NCI-H524 (cell line): ENCODE measurements around the gene IGSF3.
"Not testable (repeated sequence)": the region's sequence is repeated elsewhere in the genome, so short reads cannot be mapped to it uniquely, and the experiment has no call there.

Experiments
- DNase-seq, 2 experiments: peaks; one replicate each; lab custom pipeline; 2025; lab: John Stamatoyannopoulos, UW

IGSF3 gene

GRCh38 chr1:116663821-116664220 lies 3.7 kb downstream of the IGSF3 start:
- DNase-seq: no peak

GRCh38 chr1:116661633-116662032 lies 5.9 kb downstream of the IGSF3 start:
- peak in 1 of 2 experiments; percentile 33 for DNase-seq

GRCh38 chr1:116658645-116659044 lies 8.9 kb downstream of the IGSF3 start:
- DNase-seq: not testable (repeated sequence)

DNA sequence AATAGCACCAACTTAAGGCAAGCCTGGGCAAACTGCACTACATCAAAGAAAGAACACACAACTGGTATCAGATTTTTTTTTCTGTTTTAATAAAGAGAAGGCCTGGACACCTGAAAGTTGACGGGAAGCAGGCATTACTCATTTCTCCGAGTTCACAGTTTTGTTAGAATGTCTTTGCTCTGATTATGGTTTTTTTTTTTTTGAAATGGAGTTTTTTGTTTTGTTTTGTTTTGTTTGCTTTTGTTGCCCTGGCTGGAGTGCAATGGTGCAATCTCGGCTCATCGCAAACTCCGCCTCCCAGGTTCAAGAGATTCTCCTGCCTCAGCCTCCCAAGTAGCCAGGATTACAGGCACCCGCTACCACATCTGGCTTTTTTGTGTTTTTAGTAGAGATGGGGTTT lies 9.7 kb downstream of the IGSF3 start:
- DNase-seq: not testable (repeated sequence)

DNA sequence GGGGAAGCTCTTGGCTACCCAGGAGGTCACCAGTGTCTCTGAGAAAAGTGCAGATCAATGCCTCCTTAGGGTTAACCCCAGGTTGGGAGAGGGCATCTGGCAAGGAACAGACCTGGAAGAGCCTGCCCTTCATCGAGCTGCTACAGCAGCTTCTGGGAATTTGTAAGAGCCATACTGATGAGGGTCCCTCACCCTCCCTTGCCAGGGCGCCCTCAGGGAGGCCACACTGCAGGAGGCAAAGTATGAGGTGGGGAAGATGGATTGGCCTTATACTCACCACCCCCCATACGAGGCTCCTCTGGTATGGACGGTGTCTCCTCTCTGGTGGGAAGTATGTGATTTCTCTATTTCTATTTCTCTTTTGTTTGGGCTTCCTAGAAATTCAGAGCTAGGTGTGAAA lies 13.2 kb downstream of the IGSF3 start:
- DNase-seq: no peak

GRCh38 chr1:116652598-116652997 lies 14.9 kb downstream of the IGSF3 start:
- DNase-seq: not testable (repeated sequence)

DNA sequence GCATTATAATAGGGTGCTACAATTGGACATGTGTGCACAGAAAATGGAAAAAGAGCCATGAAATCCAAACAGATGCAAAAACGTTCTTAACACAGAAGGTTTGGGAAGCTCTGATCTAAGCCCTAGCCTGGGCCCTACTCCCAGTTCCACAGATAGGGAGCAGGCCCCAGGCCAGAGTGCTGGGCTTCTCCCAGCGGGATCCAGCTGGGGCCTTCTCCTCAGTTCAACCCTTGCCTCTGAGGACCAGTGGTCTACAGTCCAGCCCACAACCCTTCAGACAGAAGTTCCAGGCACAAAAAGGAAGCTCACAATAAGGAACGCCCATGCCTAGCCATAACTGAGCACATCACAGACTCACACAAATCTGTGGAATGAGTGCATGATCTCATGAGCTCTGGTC lies 16.8 kb downstream of the IGSF3 start:
- DNase-seq: not testable (repeated sequence)

DNA sequence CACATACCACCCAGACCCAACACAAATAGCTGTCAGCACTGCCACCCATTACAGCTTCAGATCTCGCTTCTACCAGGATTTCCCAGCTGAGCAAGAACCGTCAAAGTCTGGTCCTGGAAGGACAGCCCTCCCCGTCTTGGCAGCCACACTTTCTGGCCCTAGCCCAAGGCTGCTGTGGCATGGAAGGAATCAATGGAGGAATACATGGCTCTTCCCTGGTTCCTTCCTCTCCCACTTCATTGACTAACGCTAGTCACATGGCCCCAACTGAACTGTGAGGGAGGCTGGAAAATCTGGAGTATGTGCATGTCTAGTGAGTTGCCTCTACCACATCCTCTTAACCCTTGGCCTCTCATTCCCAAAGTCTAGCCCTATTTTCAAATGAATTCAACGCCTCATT lies 18.5 kb downstream of the IGSF3 start:
- not testable (repeated sequence) for DNase-seq

DNA sequence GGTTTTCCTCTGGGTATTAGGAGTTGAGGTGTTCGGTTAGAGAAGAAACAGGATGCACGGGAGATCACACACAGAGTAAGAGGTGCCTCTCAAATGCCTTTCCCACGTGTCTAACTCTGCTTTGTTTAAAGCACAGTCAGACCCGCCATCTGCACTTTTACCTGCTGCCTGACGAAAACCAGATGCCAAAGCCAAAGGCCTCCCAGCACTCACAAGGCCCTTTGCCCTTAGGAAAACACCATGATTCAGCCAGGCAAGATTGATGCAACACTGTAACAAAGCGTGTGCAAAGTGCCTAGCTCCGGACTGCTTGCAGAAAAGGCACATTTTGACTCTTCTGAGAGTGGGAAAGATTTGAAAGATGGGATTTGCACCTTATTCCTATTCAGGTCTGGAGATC lies 19.2 kb downstream of the IGSF3 start:
- DNase-seq: peak in 1 of 2 experiments; percentile 59

GRCh38 chr1:116647186-116647585 lies 20.3 kb downstream of the IGSF3 start:
- DNase-seq: not testable (repeated sequence)

DNA sequence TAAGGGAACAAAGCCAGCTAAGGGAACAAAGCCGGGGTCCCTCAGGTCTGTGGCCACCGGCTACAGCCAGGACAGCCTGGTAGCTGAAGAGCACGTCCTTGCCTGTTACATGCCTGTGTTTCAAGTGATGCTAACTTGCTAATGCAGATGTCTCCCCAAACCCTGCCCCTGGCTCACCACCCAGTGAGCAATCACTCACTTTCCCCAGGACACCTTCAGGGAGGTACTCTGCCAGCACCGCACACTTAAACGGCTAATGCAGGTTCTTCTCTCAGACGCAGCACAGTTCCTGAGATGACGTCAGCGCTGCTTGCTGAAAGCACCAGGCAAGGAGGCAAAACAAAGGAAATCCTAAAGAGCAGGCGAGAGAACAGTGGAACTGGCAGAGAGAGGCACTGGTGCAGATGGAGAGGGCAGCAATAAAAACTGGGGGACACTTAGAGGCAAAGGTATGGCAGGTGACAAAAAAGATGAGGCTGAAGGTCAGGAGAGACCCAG lies 20.8 kb downstream of the IGSF3 start:
- DNase-seq: not testable (repeated sequence)

DNA sequence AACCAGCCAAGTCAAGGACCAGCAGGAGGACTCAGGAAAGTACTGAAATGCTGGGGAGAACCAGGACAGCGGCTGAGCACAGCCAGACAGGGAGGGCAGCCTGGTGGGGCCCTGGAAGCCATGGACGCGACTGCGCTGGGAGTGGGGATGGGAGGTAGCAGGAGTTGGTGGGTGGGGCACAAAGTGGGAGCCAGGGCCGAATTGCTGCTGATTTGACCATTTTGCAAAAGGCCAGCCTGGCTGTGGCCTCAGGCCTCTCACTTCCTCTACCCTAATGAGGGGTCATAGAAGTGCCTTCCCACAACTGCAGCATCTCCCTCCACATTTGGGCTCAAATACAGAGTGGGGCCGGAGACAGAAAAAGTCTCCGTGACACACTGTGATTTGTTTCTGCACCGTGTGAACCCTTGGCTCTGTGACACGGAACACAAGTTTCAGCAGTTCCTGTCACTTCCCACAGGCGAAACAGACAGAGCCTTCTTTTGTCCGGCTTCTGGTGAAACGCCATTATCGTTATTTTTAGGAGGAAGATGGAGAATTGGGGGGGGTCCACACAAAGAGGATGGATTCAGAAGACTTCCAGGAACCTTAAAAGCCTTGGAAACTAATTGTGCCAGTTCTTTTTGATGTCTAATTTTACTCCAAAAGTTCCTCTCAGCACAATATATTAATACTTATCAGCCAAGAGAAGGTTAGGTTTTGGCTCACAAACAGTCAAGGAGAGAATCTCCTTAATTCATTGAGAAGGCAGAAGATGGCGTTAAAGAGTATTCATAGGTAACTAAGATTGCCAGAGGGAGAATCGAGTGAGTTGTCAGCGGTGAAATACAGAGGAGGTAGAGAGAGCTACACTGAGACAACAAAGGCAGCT lies 21.5 kb downstream of the IGSF3 start:
- not testable (repeated sequence) for DNase-seq

DNA sequence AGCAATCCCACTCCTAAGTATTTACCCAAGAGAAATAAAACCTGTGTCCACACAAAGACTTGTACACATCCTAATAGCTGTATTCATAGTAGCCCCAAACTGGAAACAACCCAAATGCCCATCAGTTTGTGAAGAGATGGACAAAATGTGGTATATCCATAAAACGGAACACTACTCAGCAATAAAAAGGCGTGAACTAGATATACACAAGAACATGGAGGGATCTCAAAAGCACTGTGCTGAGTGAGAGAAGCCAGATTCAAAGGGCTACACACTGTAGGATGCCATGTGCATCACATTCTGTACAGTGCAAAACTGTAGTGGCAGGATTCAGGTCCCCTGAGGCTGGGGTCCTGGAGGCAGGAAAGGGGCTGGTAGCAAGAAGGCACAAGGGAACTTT lies 22.5 kb downstream of the IGSF3 start:
- DNase-seq: not testable (repeated sequence)

GRCh38 chr1:116644096-116644495 lies 23.4 kb downstream of the IGSF3 start:
- not testable (repeated sequence) for DNase-seq

- DNase-seq: not testable (repeated sequence)
These were observed 24.2 kb downstream of the IGSF3 start for GRCh38 chr1:116643281-116643751.

GRCh38 chr1:116642311-116643280 lies 24.9 kb downstream of the IGSF3 start:
- DNase-seq: peak; percentile 17 to 74

GRCh38 chr1:116637583-116637982 lies 29.9 kb downstream of the IGSF3 start:
- DNase-seq: not testable (repeated sequence)

DNA sequence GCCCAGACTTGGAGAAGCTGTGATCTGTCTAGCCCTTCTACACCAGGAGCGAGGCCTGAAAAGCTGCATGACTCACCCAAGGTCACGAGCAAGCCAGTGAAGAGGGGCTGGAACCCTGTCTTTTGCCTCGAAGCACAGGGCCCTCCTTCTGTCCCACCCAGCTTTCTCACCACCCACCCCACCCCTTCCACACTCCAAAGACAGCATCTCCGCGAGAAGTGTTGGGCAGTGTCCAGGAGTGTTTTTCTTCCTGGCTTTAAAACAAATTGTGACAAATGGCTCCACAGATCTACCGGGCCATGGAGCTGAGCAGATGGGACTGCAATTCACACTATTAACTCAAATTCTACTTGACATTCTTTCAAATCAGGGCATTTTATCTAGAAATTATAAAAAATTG lies 30.9 kb downstream of the IGSF3 start:
- DNase-seq: not testable (repeated sequence)

DNA sequence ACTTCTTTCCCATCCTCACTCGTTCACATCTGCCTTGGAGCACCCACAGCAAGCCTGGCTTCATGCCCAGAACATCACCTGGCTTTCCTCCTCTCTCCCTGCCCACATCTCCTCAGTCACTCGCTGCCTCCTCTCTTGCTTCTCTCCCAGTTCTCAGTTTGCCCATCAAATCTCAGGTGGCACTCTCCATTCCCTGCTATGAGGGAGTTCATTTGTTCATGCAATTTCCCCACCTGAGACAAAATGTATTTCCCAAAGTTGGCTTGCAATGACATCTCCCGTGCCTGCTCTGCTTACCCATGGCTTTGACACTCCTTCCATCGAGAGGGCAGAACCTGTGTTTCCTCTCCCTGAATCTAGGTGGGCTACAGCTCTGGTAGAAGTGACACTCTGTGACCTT lies 33.1 kb downstream of the IGSF3 start:
- not testable (repeated sequence) for DNase-seq

DNA sequence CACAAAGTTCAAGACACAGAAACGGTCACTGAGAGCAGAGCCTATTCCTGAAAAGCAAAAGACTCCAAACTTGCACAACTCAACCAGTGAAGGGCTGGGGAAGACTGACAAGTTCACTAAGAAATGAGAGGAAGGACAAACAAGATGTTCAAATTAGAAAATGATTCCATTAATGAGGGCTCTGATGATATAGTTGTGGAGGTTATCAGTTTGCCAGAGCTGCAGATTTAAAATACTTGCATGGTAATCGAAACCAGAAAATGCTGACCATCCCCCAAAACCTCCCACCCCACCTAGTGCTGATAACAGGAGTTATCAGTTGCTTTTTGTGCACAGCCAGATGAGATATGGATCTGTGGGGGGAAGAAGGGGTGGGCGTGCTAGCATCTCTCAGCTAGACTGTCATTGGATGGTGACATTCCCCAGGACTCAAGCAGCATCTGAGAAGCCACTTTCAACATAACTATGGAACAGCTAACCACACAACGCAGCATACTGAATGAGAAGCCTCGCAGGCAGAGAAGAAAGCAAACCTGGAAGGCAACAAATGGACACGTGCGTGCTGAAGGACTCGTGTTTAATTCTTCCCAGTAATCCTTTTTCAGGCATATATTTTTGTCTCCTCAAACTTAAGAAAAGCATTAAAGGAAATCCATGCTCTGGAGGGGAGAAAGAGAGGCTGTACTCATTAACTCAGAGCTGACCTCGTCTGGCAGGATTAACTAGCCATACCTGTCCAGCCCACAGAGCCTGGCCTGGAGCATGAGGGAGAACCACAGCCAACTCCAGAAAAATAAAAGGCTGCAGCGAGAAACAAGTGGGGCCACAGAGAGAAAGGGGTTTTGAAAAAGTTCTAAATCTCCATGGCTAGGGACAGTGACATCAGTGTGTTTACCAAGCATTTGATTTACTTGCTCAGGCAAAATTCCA lies 35.3 kb downstream of the IGSF3 start:
- not testable (repeated sequence) for DNase-seq

DNA sequence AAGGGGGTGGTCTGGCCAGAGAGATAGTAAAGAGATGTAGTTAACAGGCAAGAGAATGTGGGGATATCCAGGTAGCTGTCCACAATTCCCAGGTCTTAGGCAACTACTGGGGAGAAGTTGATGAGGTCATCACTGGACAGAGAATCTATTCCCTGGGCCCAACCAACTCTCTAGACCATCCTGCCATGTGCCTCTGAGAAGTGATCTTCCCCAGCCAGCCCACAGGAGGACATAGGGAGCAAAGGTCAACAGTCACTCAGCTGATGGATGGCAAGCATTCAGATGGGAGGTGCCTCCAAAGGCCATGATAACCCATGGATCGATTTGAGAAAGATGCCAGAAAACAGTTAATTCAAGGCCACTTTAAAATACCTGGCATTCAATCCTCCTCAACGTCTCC lies 36.0 kb downstream of the IGSF3 start:
- not testable (repeated sequence) for DNase-seq
